ENCODE measurements around the gene C10orf120. TPM values are rescaled to one million over a fixed set of nuclear protein-coding genes. Genes with fewer than 3 reads are reported as not detected.

Gene C10orf120
- total RNA-seq, 1 donor from 2014 or later = not detected

DNA sequence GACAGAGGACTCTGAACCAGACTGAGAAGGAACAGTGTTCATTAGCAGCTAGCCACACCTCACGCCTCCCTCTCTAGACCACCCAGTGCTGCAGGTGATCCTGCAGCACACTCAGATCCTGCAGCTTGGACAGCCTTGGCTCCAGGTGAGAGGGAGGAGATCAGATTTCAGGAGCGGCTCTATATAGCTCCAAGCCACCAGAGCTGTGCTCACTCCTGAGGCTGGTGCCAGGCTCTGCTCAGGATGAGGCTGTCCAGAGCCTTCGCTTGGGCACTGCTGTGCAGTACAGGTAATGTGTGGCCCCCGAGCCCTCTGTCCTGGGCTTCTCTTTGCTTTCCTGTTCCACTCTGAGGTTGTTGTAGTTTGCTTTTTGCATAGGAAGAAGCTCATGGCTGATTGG, 42.4 kb downstream of the C10orf120 start:
- no peak for DNase-seq (ENCODE audit: low spot score)
- H3K27ac Mint-ChIP-seq (ENCODE audit: unreplicated experiment) = no peak overlapping the region
- TF ChIP-seq, protein P1, sequence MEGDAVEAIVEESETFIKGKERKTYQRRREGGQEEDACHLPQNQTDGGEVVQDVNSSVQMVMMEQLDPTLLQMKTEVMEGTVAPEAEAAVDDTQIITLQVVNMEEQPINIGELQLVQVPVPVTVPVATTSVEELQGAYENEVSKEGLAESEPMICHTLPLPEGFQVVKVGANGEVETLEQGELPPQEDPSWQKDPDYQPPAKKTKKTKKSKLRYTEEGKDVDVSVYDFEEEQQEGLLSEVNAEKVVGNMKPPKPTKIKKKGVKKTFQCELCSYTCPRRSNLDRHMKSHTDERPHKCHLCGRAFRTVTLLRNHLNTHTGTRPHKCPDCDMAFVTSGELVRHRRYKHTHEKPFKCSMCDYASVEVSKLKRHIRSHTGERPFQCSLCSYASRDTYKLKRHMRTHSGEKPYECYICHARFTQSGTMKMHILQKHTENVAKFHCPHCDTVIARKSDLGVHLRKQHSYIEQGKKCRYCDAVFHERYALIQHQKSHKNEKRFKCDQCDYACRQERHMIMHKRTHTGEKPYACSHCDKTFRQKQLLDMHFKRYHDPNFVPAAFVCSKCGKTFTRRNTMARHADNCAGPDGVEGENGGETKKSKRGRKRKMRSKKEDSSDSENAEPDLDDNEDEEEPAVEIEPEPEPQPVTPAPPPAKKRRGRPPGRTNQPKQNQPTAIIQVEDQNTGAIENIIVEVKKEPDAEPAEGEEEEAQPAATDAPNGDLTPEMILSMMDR (IDR thresholded peaks at IDR 0.05; ENCODE audit: unreplicated experiment) = no peak
- H3K4me3 Mint-ChIP-seq (ENCODE audit: unreplicated experiment) = no peak overlapping the region
- peaks cover 5% of the 10 kb centered on the region for H3K9me3 Mint-ChIP-seq (ENCODE audit: unreplicated experiment)
- H3K36me3 Mint-ChIP-seq (ENCODE audit: low read depth, unreplicated experiment) = no peaks in the 10 kb centered on the region
- peaks cover 3% of the 10 kb centered on the region for H3K27me3 Mint-ChIP-seq (ENCODE audit: unreplicated experiment)
- H3K4me1 Mint-ChIP-seq (ENCODE audit: unreplicated experiment) = peaks cover 9% of the 10 kb centered on the region

DNA sequence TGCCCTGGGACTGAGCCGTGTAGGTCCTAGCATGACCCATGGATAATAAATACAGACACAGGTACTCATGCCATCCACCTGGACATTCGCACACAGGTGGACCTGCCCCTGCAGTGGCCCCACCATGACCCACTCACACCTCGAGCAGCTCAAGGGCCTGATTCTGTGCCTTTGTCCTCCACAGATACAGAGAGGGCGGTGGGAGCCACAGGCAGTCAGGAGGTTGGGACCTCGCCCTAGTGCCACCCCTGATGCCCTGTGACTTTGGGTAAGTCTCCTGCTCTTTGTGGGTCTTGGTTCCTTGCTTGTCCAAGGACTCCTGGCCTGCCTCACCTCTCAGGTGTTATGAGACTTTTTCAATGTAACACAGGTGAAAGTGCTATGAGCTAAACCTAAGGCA, 42.9 kb downstream of the C10orf120 start:
- H3K4me3 Mint-ChIP-seq (ENCODE audit: unreplicated experiment) = no peak overlapping the region
- peaks cover 3% of the 10 kb centered on the region for H3K27me3 Mint-ChIP-seq (ENCODE audit: unreplicated experiment)
- H3K9me3 Mint-ChIP-seq (ENCODE audit: unreplicated experiment) = peaks cover 5% of the 10 kb centered on the region
- no peak overlapping the region for H3K27ac Mint-ChIP-seq (ENCODE audit: unreplicated experiment)
- no peaks in the 10 kb centered on the region for H3K36me3 Mint-ChIP-seq (ENCODE audit: low read depth, unreplicated experiment)
- TF ChIP-seq, protein P1 (IDR thresholded peaks at IDR 0.05; ENCODE audit: unreplicated experiment) = no peak
- peaks cover 4% of the 10 kb centered on the region for H3K4me1 Mint-ChIP-seq (ENCODE audit: unreplicated experiment)
- DNase-seq (ENCODE audit: low spot score) = no peak

DNA sequence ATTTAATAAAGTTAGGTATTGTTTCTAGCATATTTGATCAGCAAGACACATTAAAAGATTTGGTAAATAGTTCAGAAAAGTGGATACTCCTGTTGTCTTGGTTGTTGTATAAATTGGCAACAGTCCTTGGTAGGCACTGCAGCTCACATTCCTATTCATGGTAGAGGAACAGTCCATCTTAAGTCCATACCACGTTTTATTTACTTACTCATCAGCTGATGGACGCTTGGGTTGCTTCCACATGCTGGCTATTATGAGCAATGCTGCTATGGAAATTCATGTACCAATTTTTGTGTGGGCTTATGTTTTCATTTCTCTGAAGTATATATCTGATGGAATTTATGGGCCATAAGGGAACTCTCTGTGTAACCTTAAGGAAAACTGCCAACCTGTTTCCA, 43.3 kb downstream of the C10orf120 start:
- Mint-ChIP-seq H3K27ac (ENCODE audit: unreplicated experiment) (no peak overlapping the region), H3K27me3 (ENCODE audit: unreplicated experiment) (peaks cover 3% of the 10 kb centered on the region), H3K36me3 (ENCODE audit: low read depth, unreplicated experiment) (no peaks in the 10 kb centered on the region), H3K9me3 (ENCODE audit: unreplicated experiment) (peaks cover 5% of the 10 kb centered on the region), H3K4me3 (ENCODE audit: unreplicated experiment) (no peak overlapping the region), H3K4me1 (ENCODE audit: unreplicated experiment) (peaks cover 3% of the 10 kb centered on the region)
- no peak for DNase-seq (ENCODE audit: low spot score)
- TF ChIP-seq, protein P1 (IDR thresholded peaks at IDR 0.05; ENCODE audit: unreplicated experiment) = no peak

DNA sequence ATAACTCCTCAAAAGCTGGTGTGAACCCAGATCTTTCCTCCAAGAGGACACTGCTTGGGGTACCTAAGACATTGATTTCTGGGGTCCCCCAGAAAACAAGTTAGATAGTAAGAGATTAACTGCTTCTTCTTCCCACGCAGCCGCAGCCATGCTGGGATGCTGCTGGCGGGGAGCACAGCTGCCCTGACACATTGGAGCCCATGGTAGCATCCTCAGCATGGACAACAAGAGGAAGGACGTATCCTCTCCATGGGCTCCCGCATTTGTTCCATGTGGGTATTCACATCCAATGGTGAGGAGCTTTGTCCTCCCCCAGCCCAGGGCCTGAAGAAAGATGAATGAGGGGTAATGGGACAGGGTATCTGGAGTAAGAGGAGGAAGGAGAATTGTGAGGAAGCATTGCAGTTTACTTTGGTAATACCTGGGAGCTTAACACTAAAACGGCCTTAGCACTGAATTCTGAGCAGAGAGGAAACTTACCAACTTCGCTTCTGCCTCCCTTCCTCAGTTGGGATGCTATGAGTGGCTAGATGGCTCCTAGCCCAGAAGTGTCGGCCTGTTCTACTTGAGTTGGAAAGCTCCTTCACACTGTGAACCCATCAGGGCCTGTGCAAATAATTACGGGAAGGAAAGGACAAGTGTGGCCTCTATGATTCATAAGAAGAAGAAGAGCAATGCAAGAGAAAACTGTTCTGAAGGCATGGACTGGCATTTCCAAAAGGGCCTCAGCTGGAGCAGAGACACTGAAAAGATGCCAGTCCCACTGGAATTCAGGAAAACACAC, 43.9 kb downstream of the C10orf120 start:
- TF ChIP-seq, protein P1 (IDR thresholded peaks at IDR 0.05; ENCODE audit: unreplicated experiment) = no peak
- no peak for DNase-seq (ENCODE audit: low spot score)
- Mint-ChIP-seq H3K9me3 (ENCODE audit: unreplicated experiment) (peaks cover 5% of the 10 kb centered on the region), H3K36me3 (ENCODE audit: low read depth, unreplicated experiment) (no peaks in the 10 kb centered on the region), H3K4me1 (ENCODE audit: unreplicated experiment) (no peaks in the 10 kb centered on the region), H3K4me3 (ENCODE audit: unreplicated experiment) (no peak overlapping the region), H3K27me3 (ENCODE audit: unreplicated experiment) (peaks cover 3% of the 10 kb centered on the region), H3K27ac (ENCODE audit: unreplicated experiment) (no peak overlapping the region)

DNA sequence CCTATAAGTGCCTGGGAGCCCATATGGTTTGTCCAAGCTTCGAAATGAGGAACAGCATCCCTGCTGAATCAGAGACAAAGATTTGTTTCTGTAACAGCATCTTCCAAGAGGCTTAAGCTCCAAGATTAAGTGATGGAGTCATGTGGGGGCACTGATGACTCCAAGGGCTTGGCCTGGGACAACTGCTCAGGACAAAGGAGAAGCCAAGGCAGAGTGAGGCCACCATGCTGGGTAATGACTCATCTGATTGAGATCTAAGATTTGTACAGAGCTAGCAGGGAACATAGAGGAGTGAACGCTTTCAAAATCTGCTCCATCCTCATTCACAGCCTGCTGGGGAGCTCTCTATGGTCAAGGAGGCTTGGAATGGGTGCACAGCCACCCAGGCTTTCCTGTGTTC, 49.3 kb downstream of the C10orf120 start:
- no peaks in the 10 kb centered on the region for H3K27me3 Mint-ChIP-seq (ENCODE audit: unreplicated experiment)
- peaks cover 5% of the 10 kb centered on the region for H3K9me3 Mint-ChIP-seq (ENCODE audit: unreplicated experiment)
- H3K4me1 Mint-ChIP-seq (ENCODE audit: unreplicated experiment) = no peaks in the 10 kb centered on the region
- no peak for DNase-seq (ENCODE audit: low spot score)
- TF ChIP-seq, protein P1 (IDR thresholded peaks at IDR 0.05; ENCODE audit: unreplicated experiment) = no peak
- no peak overlapping the region for H3K27ac Mint-ChIP-seq (ENCODE audit: unreplicated experiment)
- no peak overlapping the region for H3K4me3 Mint-ChIP-seq (ENCODE audit: unreplicated experiment)
- H3K36me3 Mint-ChIP-seq (ENCODE audit: low read depth, unreplicated experiment) = no peaks in the 10 kb centered on the region

Measured in endothelial cell (in vitro differentiated cells).